Panc1 (cell line): ENCODE results near the gene ANKH. TPM values are rescaled to one million over a fixed set of nuclear protein-coding genes. Genes with fewer than 3 reads are reported as not detected.

Source experiments
- ATAC-seq: fragments of 200-7000 bp; cut with Tn5 transposase; 2 replicates; pipeline ENCODE4 v1.9.1; 2020; ENCODE audit warnings: mild to moderate bottlenecking, moderate library complexity
- BruUV-seq: library from RNA; stranded (reverse); fragments of 400-500 nt; replicated peaks from 2 replicates; lab custom pipeline; 2021; lab: Mats Ljungman, UMichigan
- CTCF ChIA-PET: fragments of 300-600 bp; sonication (Branson Sonifier 250); formaldehyde crosslinking; loops from one replicate; lab custom pipeline; 2022; ENCODE audit warnings: antibody characterized with exemption; lab: Charles Lee
- POLR2A ChIA-PET: fragments of 300-600 bp; sonication (Branson Sonifier 250); formaldehyde crosslinking; loops from one replicate; lab custom pipeline; 2022; ENCODE audit warnings: antibody characterized with exemption; lab: Charles Lee
- DNase-seq: peaks from one replicate; pipeline ENCODE4 v3.0.0-alpha.2; 2010; ENCODE audit warnings: low read depth, low spot score
- H3K27ac ChIP-seq: 2 replicates; pipeline ENCODE4 v1.5.1; 2011; ENCODE audit warnings: mild to moderate bottlenecking, low read length, inconsistent platforms
- H3K27me3 ChIP-seq: fragments of 200-500 bp; sonication (Bioruptor generic); 2 replicates; pipeline ENCODE4 v1.6.0; 2014; ENCODE audit warnings: low read length, inconsistent platforms; ENCODE audit not compliant: control insufficient read depth, insufficient read depth
- H3K36me3 ChIP-seq: fragments of 200-500 bp; sonication (Bioruptor generic); 2 replicates; pipeline ENCODE4 v1.5.1; 2014; ENCODE audit warnings: inconsistent platforms, mild to moderate bottlenecking, low read length, moderate library complexity; ENCODE audit not compliant: control insufficient read depth, insufficient read depth
- H3K4me1 ChIP-seq: 2 replicates; pipeline ENCODE4 v1.5.1; 2011; ENCODE audit warnings: inconsistent platforms, mild to moderate bottlenecking, low read length, moderate library complexity; ENCODE audit not compliant: control insufficient read depth, insufficient read depth
- H3K4me3 ChIP-seq, 2 experiments: 2 replicates each; pipeline ENCODE4 v1.5.1; 2011 to 2012; ENCODE audit warnings: low read depth in 2 of 2, low read length in 2 of 2, mild to moderate bottlenecking in 2 of 2, inconsistent platforms in 1 of 2, moderate library complexity in 1 of 2
- H3K9me3 ChIP-seq: fragments of 200-500 bp; sonication (Bioruptor generic); 2 replicates; pipeline ENCODE4 v1.5.1; 2014; ENCODE audit warnings: low read depth, mild to moderate bottlenecking, inconsistent platforms, low read length, moderate library complexity; ENCODE audit not compliant: control insufficient read depth, insufficient read depth
- CTCF ChIP-seq: fragments of 450-650 bp; IDR thresholded peaks from 2 replicates; pipeline ENCODE4 v1.5.1; 2017; ENCODE audit warnings: mild to moderate bottlenecking
- POLR2AphosphoS5 ChIP-seq: IDR thresholded peaks from 2 replicates; pipeline ENCODE4 v1.6.1; 2012; ENCODE audit warnings: mild to moderate bottlenecking, low read depth, low read length, moderate library complexity
- REST ChIP-seq, 2 experiments: IDR thresholded peaks; 2 replicates each; pipeline ENCODE4 v1.6.1; 2011 to 2012; ENCODE audit warnings: low read depth in 2 of 2, control low read depth in 1 of 2, low read length in 1 of 2, mild to moderate bottlenecking in 1 of 2, moderate library complexity in 1 of 2; ENCODE audit not compliant: insufficient read depth in 1 of 2
- SIN3A ChIP-seq: IDR thresholded peaks from 2 replicates; pipeline ENCODE4 v1.6.1; 2012; ENCODE audit warnings: low read depth, mild to moderate bottlenecking, low read length, moderate library complexity, borderline replicate concordance; ENCODE audit not compliant: insufficient read depth
- TCF7L2 ChIP-seq: IDR thresholded peaks from 2 replicates; pipeline ENCODE4 v1.6.1; 2011; ENCODE audit warnings: mild to moderate bottlenecking, low read depth, low read length, inconsistent platforms
- in situ Hi-C: cut with HindIII; loops from 2 replicates; pipeline ENCODE4 v1.10.0; 2016; ENCODE audit warnings: low sequenced_read_pairs, low pct_unique_long_range_greater_than_20kb
- intact Hi-C: fragments of 100-400 bp; cut with micrococcal nuclease; formaldehyde crosslinking; loops from one replicate; pipeline ENCODE4 v1.10.0; 2022; ENCODE audit not compliant: unreplicated experiment
- total RNA-seq: library from RNA; stranded (reverse); gene quantifications from one replicate; pipeline ENCODE4 v1.2.1, GENCODE V29; 2021; ENCODE audit not compliant: unreplicated experiment

The ANKH gene
- total RNA-seq, 1 experiment from 2014 or later = 11.2 TPM

GRCh38 chr5:14741801-14742440, 129.7 kb downstream of the ANKH start:
- intact Hi-C loops = no loop called here
- ChIA-PET CTCF (no interaction called here), POLR2A (no interaction called here)
- H3K27ac ChIP-seq = no peak overlapping the region
- no peaks in the 10 kb centered on the region for H3K9me3 ChIP-seq
- H3K4me1 ChIP-seq = no peaks in the 10 kb centered on the region; the same call in 1 of the 2 replicates
- H3K36me3 ChIP-seq = no peaks in the 10 kb centered on the region
- DNase-seq = no peak
- BruUV-seq = no TSS peak
- H3K27me3 ChIP-seq = no peaks in the 10 kb centered on the region
- H3K4me3 ChIP-seq = no peak overlapping the region
- in situ Hi-C loops = no loop called here
- no peak for ATAC-seq
- no peak for TF ChIP-seq TCF7L2
- no peak for TF ChIP-seq POLR2AphosphoS5
- TF ChIP-seq CTCF = no peak
- no peak for TF ChIP-seq REST (IDR thresholded peaks at IDR 0.05; ENCODE audit: insufficient read depth in 1 of 2, low read depth in 2 of 2, low read length in 1 of 2)
- no peak for TF ChIP-seq SIN3A

GRCh38 chr5:14741131-14741530, 130.4 kb downstream of the ANKH start:
- Histone ChIP-seq H3K27me3 (no peaks in the 10 kb centered on the region), H3K9me3 (no peaks in the 10 kb centered on the region), H3K36me3 (no peaks in the 10 kb centered on the region), H3K4me3 (no peak overlapping the region), H3K27ac (no peak overlapping the region), H3K4me1 (no peaks in the 10 kb centered on the region; the same call in 1 of the 2 replicates)
- no TSS peak for BruUV-seq
- ATAC-seq = no peak
- ChIA-PET POLR2A (no interaction called here), CTCF (no interaction called here)
- intact Hi-C loops = no loop called here
- TF ChIP-seq SIN3A = no peak
- no peak for TF ChIP-seq CTCF
- in situ Hi-C loops = no loop called here
- no peak for DNase-seq
